Measurements from ENCODE around the gene SOX5. TPM values are rescaled to one million over a fixed set of nuclear protein-coding genes. Genes with fewer than 3 reads are reported as not detected.
A peak's percentile ranks its signal among the peaks of the same experiment; 100 is the strongest.

The SOX5 gene
- total RNA-seq = 10 to 100 TPM; 14.8 to 34.3 (median 31.1) TPM
- long read RNA-seq, partial matches to known transcripts = 0 of 3 reads
- long read RNA-seq, other reads (novel, unspliced or antisense) = 3 of 3 reads

- ATAC-seq = peak; percentile 40 to 67 (median 66)
- peak in 2 of 3 donors; percentile 19 to 61 for DNase-seq
- Histone ChIP-seq H3K36me3 (no peaks in the 10 kb centered on the region), H3K9me3 (no peaks in the 10 kb centered on the region), H3K27ac (peak within 1 kb of the TSS; percentile 17 to 59 (median 46)), H3K4me3 (peak within 1 kb of the TSS; percentile 21 to 53 (median 48)), H3K4me1 (peaks cover 0 to 22% (median 0%) of the 10 kb centered on the region in 4 donors), H3K27me3 (no peaks in the 10 kb centered on the region)
- intact Hi-C loops (cut with DNase I) = no loop called here
- no peak for TF ChIP-seq POLR2A (IDR thresholded peaks at IDR 0.05)
- WGBS (ENCODE audit: insufficient coverage, low coverage, low lambda C conversion rate, missing lambda C conversion rate) = 3% methylated on average over 13 of the region's 13 CpGs
These were observed at the start of gene SOX5 for GRCh38 chr12:23949348-23950209. Gene SOX5, minus strand, starts transcription at chr12:23949670. Its CDS starts 69 bp downstream, at chr12:23949601.

GRCh38 chr12:23987046-23987445 is 37.6 kb upstream of the SOX5 start:
- no CpG with 5 or more reads among the region's 1 CpG for WGBS (ENCODE audit: insufficient coverage, low coverage, low lambda C conversion rate, missing lambda C conversion rate)
- H3K9me3 ChIP-seq = no peaks in the 10 kb centered on the region
- H3K27ac ChIP-seq = no peak overlapping the region
- no peak overlapping the region for H3K4me3 ChIP-seq
- H3K36me3 ChIP-seq = no peaks in the 10 kb centered on the region
- ATAC-seq (no peak), DNase-seq (no peak)
- TF ChIP-seq CTCF (IDR thresholded peaks at IDR 0.05) (no peak), POLR2A (IDR thresholded peaks at IDR 0.05) (no peak)
- no peaks in the 10 kb centered on the region for H3K27me3 ChIP-seq
- H3K4me1 ChIP-seq = no peaks in the 10 kb centered on the region
- intact Hi-C loops (cut with DNase I) = no loop called here

GRCh38 chr12:23980826-23981225 is 31.4 kb upstream of the SOX5 start:
- H3K27me3 ChIP-seq = no peaks in the 10 kb centered on the region
- WGBS (ENCODE audit: insufficient coverage, low coverage, low lambda C conversion rate, missing lambda C conversion rate) = 70% methylated on average over 3 of the region's 3 CpGs

GRCh38 chr12:23964812-23965211 is 15.3 kb upstream of the SOX5 start:
- no peak for DNase-seq
- WGBS (ENCODE audit: insufficient coverage, low coverage, low lambda C conversion rate, missing lambda C conversion rate) = 66% methylated on average over 5 of the region's 10 CpGs
- TF ChIP-seq POLR2A (IDR thresholded peaks at IDR 0.05) = no peak
- no peak for TF ChIP-seq CTCF (IDR thresholded peaks at IDR 0.05)
- Histone ChIP-seq H3K4me3 (no peak overlapping the region), H3K27me3 (no peaks in the 10 kb centered on the region), H3K4me1 (no peaks in the 10 kb centered on the region), H3K27ac (no peak overlapping the region), H3K9me3 (no peaks in the 10 kb centered on the region), H3K36me3 (no peaks in the 10 kb centered on the region)
- intact Hi-C loops (cut with DNase I) = no loop called here
- peak in 2 of 4 donors; percentile 16 to 35 for ATAC-seq

More at GRCh38 chr12:23980826-23981225, 31.4 kb upstream of the SOX5 start:
- ATAC-seq = no peak
- DNase-seq = no peak
- H3K27ac ChIP-seq = no peak overlapping the region
- H3K36me3 ChIP-seq = no peaks in the 10 kb centered on the region
- H3K4me1 ChIP-seq = no peaks in the 10 kb centered on the region
- H3K4me3 ChIP-seq = no peak overlapping the region
- H3K9me3 ChIP-seq = no peaks in the 10 kb centered on the region
- TF ChIP-seq POLR2A (IDR thresholded peaks at IDR 0.05) (no peak), CTCF (IDR thresholded peaks at IDR 0.05) (no peak)
- intact Hi-C loops (cut with DNase I) = no loop called here

- Histone ChIP-seq H3K27ac (no peak overlapping the region), H3K4me1 (no peaks in the 10 kb centered on the region), H3K4me3 (no peak overlapping the region), H3K9me3 (no peaks in the 10 kb centered on the region), H3K36me3 (no peaks in the 10 kb centered on the region), H3K27me3 (no peaks in the 10 kb centered on the region)
- WGBS (ENCODE audit: insufficient coverage, low coverage, low lambda C conversion rate, missing lambda C conversion rate) = 45% methylated on average over 1 of the region's 1 CpG
- ATAC-seq (peak in 3 of 4 donors; percentile 53 to 89 (median 73)), DNase-seq (no peak)
- intact Hi-C loops (cut with DNase I) = no loop called here
- TF ChIP-seq POLR2A (IDR thresholded peaks at IDR 0.05) = no peak
- no peak for TF ChIP-seq CTCF (IDR thresholded peaks at IDR 0.05)
These were observed 10.4 kb upstream of the SOX5 start for GRCh38 chr12:23959826-23960225.

Data from right lobe of liver (tissue), 6 donors.